Body of pancreas (tissue), 4 donors: ENCODE measurements around the gene KRT32.

ENCODE experiments used
- CTCF ChIP-seq, 7 experiments: fragments of 450-650 bp in 4 of 7; fragments of 200-600 bp in 3 of 7; sonication (generic) in 3 of 7; IDR thresholded peaks; one replicate each; pipeline ENCODE4 v1.5.1; 2016 to 2019; ENCODE audit warnings: antibody characterized with exemption in 7 of 7
- POLR2A ChIP-seq, 3 donors: fragments of 450-650 bp; IDR thresholded peaks; one replicate each; pipeline ENCODE4 v1.6.1; 2016; ENCODE audit warnings: antibody characterized with exemption in 3 of 3, mild to moderate bottlenecking in 2 of 3

- TF ChIP-seq CTCF (IDR thresholded peaks at IDR 0.05) (no peak), POLR2A (IDR thresholded peaks at IDR 0.05) (no peak)
Observed at GRCh38 chr17:41415833-41416335, 51.3 kb downstream of the KRT32 start.
